ENCODE results near the gene MRAS.

MRAS gene

GRCh38 chr3:138443521-138444503, 95.4 kb downstream of the MRAS start:
- Histone ChIP-seq H3K4me3 (ENCODE audit: low read depth, low read length) (no peak overlapping the region), H3K79me2 (no peaks in the 10 kb centered on the region), H3K4me1 (no peaks in the 10 kb centered on the region), H2AFZ (no peak overlapping the region), H3K4me2 (ENCODE audit: low read length) (no peak overlapping the region), H3K27ac (no peak overlapping the region), H3K9me3 (ENCODE audit: control insufficient read depth, low read length) (no peaks in the 10 kb centered on the region), H3K27me3 (ENCODE audit: control insufficient read depth, insufficient read depth, low read length) (no peaks in the 10 kb centered on the region), H3K36me3 (ENCODE audit: control insufficient read depth, insufficient read depth, low read length) (no peaks in the 10 kb centered on the region), H3K9ac (no peak overlapping the region)
- TF ChIP-seq CTCF (IDR thresholded peaks at IDR 0.05) = no peak

- Histone ChIP-seq H3K36me3 (ENCODE audit: control insufficient read depth, insufficient read depth, low read length) (no peaks in the 10 kb centered on the region), H3K79me2 (no peaks in the 10 kb centered on the region), H3K27me3 (ENCODE audit: control insufficient read depth, insufficient read depth, low read length) (no peaks in the 10 kb centered on the region), H3K4me3 (ENCODE audit: low read depth, low read length) (no peak overlapping the region), H3K4me2 (ENCODE audit: low read length) (no peak overlapping the region), H3K27ac (no peak overlapping the region), H2AFZ (no peak overlapping the region), H3K9me3 (ENCODE audit: control insufficient read depth, low read length) (no peaks in the 10 kb centered on the region), H3K4me1 (no peaks in the 10 kb centered on the region), H3K9ac (no peak overlapping the region)
- no peak for TF ChIP-seq CTCF (IDR thresholded peaks at IDR 0.05)
Observed at GRCh38 chr3:138445236-138445635, 96.9 kb downstream of the MRAS start.

GRCh38 chr3:138445654-138446053, 97.3 kb downstream of the MRAS start:
- no peak overlapping the region for H3K9ac ChIP-seq
- no peak for TF ChIP-seq CTCF (IDR thresholded peaks at IDR 0.05)
- H3K36me3 ChIP-seq (ENCODE audit: control insufficient read depth, insufficient read depth, low read length) = no peaks in the 10 kb centered on the region
- no peaks in the 10 kb centered on the region for H3K27me3 ChIP-seq (ENCODE audit: control insufficient read depth, insufficient read depth, low read length)
- H3K4me2 ChIP-seq (ENCODE audit: low read length) = no peak overlapping the region
- H3K79me2 ChIP-seq = no peaks in the 10 kb centered on the region
- no peaks in the 10 kb centered on the region for H3K9me3 ChIP-seq (ENCODE audit: control insufficient read depth, low read length)
- no peaks in the 10 kb centered on the region for H3K4me1 ChIP-seq
- no peak overlapping the region for H3K4me3 ChIP-seq (ENCODE audit: low read depth, low read length)
- H3K27ac ChIP-seq = no peak overlapping the region
- H2AFZ ChIP-seq = no peak overlapping the region

GRCh38 chr3:138448631-138449030, 100.3 kb downstream of the MRAS start:
- H3K79me2 ChIP-seq = no peaks in the 10 kb centered on the region
- no peak overlapping the region for H3K4me3 ChIP-seq (ENCODE audit: low read depth, low read length)
- no peak overlapping the region for H2AFZ ChIP-seq
- H3K4me1 ChIP-seq = no peaks in the 10 kb centered on the region
- no peaks in the 10 kb centered on the region for H3K36me3 ChIP-seq (ENCODE audit: control insufficient read depth, insufficient read depth, low read length)
- H3K9ac ChIP-seq = no peak overlapping the region
- H3K27ac ChIP-seq = no peak overlapping the region
- H3K27me3 ChIP-seq (ENCODE audit: control insufficient read depth, insufficient read depth, low read length) = no peaks in the 10 kb centered on the region
- H3K4me2 ChIP-seq (ENCODE audit: low read length) = no peak overlapping the region
- no peaks in the 10 kb centered on the region for H3K9me3 ChIP-seq (ENCODE audit: control insufficient read depth, low read length)
- no peak for TF ChIP-seq CTCF (IDR thresholded peaks at IDR 0.05)

DNA sequence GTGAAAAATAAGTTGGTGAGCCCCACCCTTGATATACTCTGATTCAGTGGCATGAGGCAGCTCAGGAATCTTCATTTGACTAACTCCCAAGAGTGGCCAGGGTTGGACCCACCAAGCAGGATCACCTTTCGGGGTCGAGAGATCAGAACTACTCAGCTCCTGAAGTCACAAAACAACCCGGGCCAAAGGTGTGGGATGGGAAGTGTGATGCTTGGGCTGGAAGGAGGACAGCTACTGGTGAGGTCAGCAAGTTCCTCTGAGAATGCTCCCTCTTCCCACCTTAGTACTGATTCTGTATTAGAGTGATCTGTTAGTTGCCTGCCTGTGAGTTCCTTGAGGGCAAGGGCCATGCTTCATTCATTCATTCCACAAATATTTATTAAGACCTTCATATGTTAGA, 101.1 kb downstream of the MRAS start:
- no peak overlapping the region for H3K27ac ChIP-seq
- no peak overlapping the region for H3K4me2 ChIP-seq (ENCODE audit: low read length)
- no peaks in the 10 kb centered on the region for H3K27me3 ChIP-seq (ENCODE audit: control insufficient read depth, insufficient read depth, low read length)
- H3K4me3 ChIP-seq (ENCODE audit: low read depth, low read length) = no peak overlapping the region
- H3K4me1 ChIP-seq = no peaks in the 10 kb centered on the region
- TF ChIP-seq CTCF (IDR thresholded peaks at IDR 0.05) = no peak
- no peaks in the 10 kb centered on the region for H3K9me3 ChIP-seq (ENCODE audit: control insufficient read depth, low read length)
- H3K36me3 ChIP-seq (ENCODE audit: control insufficient read depth, insufficient read depth, low read length) = no peaks in the 10 kb centered on the region
- H3K79me2 ChIP-seq = no peaks in the 10 kb centered on the region
- H3K9ac ChIP-seq = no peak overlapping the region
- no peak overlapping the region for H2AFZ ChIP-seq

Data from parathyroid adenoma (tissue), 2 donors.